Mucosa of descending colon (tissue), 3 donors: Measurements from ENCODE around the gene CACFD1. TPM values are rescaled to one million over a fixed set of nuclear protein-coding genes. Genes with fewer than 3 reads are reported as not detected.

Experiments
- ATAC-seq: fragments of 200-7000 bp; cut with Tn5 transposase; one replicate; pipeline ENCODE4 v1.9.1; 2020; ENCODE audit warnings: mild to moderate bottlenecking, moderate library complexity
- DNase-seq, 3 donors: peaks; one replicate each; pipeline ENCODE4 v3.0.0-alpha.2; 2020
- H3K36me3 ChIP-seq: fragments of 200-600 bp; one replicate; pipeline ENCODE4 v1.8.0; 2021; ENCODE audit warnings: low read depth, mild to moderate bottlenecking
- H3K4me1 ChIP-seq: fragments of 200-600 bp; one replicate; pipeline ENCODE4 v1.8.0; 2021; ENCODE audit warnings: low read depth, mild to moderate bottlenecking
- H3K4me3 ChIP-seq: fragments of 200-600 bp; one replicate; pipeline ENCODE4 v1.8.0; 2021; ENCODE audit warnings: mild to moderate bottlenecking
- H3K9me3 ChIP-seq: fragments of 200-600 bp; one replicate; pipeline ENCODE4 v1.8.0; 2021; ENCODE audit warnings: mild to moderate bottlenecking
- intact Hi-C, 2 donors: fragments of 100-400 bp; cut with DNase I in 1 of 2; cut with micrococcal nuclease in 1 of 2; formaldehyde crosslinking; loops; one replicate each; pipeline versions ENCODE4 v1.11.0 to v1.11.1; 2022; cut with DNase I, micrococcal nuclease
- total RNA-seq, 3 donors: library from RNA; stranded (reverse); fragmentation: NEBNext Ultra II Directional in 2 of 3; extraction: Animal tissue kit (Norgen Biotek cat#: 25700) in 2 of 3; gene quantifications; one replicate each; pipeline versions ENCODE4 v1.2.1 to v1.2.4, GENCODE V29; 2021 to 2023
- TF ChIP-seq, protein P1 (sequence below): fragments of 200-600 bp; IDR thresholded peaks from one replicate; pipeline ENCODE4 v1.8.0; 2022; ENCODE audit warnings: antibody characterized with exemption, mild to moderate bottlenecking
- donor health status: DM: no; HTN: no; CAD: no; lungs with moderate emphysema.
- donor health status: DM: no; HTN: no; CAD: no.
- donor health status: DM: no; HTN: yes; CAD: no.

The CACFD1 gene
- total RNA-seq, 3 donors from 2014 or later = 42.7 to 84.2 (median 54.1) TPM

DNA sequence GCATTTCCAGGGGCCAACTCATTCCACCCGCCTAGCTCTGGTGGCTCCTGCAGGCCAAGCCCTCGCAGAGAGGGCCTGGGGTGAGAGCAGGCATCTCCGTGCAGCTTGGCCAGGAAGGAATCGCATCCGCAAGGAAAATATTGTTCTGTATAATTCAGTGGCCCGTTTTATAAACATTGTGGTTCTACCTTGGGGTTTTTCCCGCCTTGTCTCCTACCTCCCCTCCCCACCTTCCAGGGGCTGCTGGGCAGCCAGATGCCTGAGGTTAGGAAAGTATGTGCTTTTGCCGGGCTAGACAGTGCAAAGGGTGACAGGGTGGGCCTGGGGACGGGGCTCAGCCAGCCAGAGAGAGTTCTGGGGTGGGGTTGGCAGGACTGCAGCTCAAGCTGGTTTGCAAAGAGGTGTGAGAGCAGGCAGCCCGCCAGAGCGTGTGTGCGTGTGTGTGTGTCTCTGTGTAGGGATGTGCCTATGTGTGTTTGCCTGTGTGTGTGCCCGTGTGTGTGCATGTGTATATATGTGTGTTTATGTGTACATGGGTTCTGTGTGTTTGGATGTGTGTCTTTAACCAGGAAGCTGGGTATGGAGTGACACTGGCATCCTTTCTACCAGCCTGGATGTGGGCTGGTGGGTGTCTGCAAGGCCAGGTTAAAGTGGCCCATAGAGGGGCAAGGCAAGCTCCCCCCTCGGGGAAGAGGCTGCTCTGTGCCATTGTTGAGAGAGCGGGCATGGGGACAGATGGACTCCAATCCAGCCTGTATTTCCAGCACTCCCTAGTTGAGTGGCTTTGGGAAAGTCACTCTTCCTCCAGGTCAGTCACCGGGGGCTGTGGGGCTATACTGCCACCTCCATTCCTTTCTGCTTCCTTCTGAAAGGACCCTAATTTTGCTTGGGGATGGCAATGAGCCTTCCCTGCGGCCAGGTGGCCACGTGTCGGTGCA is 29.7 kb downstream of the CACFD1 start:
- TF ChIP-seq, protein P1, sequence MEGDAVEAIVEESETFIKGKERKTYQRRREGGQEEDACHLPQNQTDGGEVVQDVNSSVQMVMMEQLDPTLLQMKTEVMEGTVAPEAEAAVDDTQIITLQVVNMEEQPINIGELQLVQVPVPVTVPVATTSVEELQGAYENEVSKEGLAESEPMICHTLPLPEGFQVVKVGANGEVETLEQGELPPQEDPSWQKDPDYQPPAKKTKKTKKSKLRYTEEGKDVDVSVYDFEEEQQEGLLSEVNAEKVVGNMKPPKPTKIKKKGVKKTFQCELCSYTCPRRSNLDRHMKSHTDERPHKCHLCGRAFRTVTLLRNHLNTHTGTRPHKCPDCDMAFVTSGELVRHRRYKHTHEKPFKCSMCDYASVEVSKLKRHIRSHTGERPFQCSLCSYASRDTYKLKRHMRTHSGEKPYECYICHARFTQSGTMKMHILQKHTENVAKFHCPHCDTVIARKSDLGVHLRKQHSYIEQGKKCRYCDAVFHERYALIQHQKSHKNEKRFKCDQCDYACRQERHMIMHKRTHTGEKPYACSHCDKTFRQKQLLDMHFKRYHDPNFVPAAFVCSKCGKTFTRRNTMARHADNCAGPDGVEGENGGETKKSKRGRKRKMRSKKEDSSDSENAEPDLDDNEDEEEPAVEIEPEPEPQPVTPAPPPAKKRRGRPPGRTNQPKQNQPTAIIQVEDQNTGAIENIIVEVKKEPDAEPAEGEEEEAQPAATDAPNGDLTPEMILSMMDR = no peak
- no peaks in the 10 kb centered on the region for H3K9me3 ChIP-seq
- intact Hi-C loops = loop anchor here (5.0 to 10.0 kb wide), 2 partner anchors 82 to 305 kb away; no protein-coding TSS in a partner anchor
- H3K4me1 ChIP-seq = no peaks in the 10 kb centered on the region
- H3K4me3 ChIP-seq = no peak overlapping the region
- no peak for ATAC-seq
- H3K36me3 ChIP-seq = no peaks in the 10 kb centered on the region
- peak in 1 of 3 donors; percentile 26 for DNase-seq

DNA sequence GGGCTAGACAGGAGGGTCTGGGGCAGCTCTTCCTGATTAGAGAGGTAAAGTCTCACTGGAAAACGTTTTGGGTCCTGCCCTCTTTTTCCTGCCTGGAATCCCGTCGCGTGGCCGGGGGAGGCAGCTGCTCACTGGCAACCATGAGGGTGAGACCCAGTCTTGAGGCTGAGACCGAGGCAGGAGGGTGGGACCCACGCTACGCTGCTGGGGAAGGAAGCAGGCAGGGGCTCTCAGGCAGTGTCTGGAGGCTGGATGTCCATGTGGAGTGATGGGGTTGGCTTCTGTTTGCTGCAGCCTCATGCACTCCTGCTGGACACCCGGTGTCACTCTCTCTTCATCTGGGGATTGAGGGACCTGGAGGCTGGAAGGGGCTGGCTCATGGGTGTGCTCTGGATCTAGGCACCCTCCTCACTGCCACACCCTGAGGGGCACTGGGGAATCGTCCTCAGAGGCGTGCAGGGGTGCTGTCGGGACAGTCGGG is 30.5 kb downstream of the CACFD1 start:
- intact Hi-C loops = no loop called here
- DNase-seq = peak in 1 of 3 donors; percentile 26
- Histone ChIP-seq H3K36me3 (no peaks in the 10 kb centered on the region), H3K4me1 (no peaks in the 10 kb centered on the region), H3K9me3 (no peaks in the 10 kb centered on the region), H3K4me3 (no peak overlapping the region)
- no peak for ATAC-seq
- TF ChIP-seq, protein P1 = no peak

DNA sequence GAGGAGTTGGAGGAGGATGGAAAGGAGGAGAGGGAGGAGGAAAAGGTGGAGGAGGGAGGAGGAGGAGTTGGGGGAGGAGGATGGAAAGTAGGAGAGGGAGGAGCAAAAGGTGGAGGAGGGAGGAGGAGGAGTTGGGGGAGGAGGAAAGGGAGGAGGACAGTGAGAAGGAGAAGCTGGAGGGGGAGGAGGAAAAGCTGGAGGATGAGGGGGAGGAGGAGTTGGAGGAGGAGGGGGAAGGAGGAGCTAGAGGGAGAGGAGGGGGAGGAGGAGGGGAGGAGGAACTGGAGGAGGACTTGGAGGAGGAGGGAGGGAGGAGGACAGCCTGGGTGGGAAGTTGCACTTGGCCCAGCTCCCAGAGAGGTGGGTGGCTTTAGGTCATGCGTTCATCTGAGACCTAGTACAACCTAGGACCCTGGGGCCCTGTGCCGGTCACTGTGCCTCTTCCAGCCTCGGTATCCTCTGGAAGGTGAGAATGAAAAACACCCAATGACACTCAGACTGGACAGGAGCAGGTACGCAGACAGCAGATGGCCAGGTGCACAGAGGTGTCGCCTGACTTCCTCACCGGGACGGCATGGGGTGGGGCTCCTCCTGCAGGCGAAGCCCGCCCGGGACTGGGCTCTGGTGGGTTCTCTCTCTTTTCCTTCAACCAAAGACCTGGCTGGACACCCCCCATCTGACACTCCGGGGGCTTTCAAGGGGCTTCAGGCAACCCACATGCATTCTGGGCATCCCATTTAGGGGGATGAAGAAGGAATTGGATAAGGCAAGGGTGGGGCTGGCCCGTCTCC is 31.3 kb downstream of the CACFD1 start:
- ATAC-seq (peak; percentile 33), DNase-seq (peak in 2 of 3 donors; percentile 28 to 46)
- H3K36me3 ChIP-seq = no peaks in the 10 kb centered on the region
- intact Hi-C loops = no loop called here
- no peak overlapping the region for H3K4me3 ChIP-seq
- no peaks in the 10 kb centered on the region for H3K9me3 ChIP-seq
- TF ChIP-seq, protein P1 = no peak
- no peaks in the 10 kb centered on the region for H3K4me1 ChIP-seq

DNA sequence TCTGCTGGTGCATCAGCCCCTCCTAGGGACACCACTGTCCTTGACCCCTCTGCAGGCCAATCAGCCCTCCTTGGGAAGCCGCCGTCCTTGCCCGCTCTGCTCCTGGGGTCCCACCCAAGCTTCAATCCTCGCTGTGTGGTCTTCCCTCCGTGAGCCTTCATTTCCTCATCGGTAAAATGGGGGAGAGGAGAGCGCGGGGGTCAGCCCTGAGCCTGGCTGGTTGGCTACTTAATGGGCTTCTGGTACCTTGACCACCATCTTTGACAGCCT is 31.8 kb downstream of the CACFD1 start:
- peak in 1 of 3 donors; percentile 31 for DNase-seq
- intact Hi-C loops = no loop called here

More for the DNA sequence above, 31.8 kb downstream of the CACFD1 start:
- TF ChIP-seq, protein P1 = no peak
- Histone ChIP-seq H3K4me1 (no peaks in the 10 kb centered on the region), H3K9me3 (no peaks in the 10 kb centered on the region), H3K4me3 (no peak overlapping the region), H3K36me3 (no peaks in the 10 kb centered on the region)
- no peak for ATAC-seq
